A549 treated with ZK216348 at 1 μM for 4 hours (cell line): Measurements from ENCODE around the gene MYO5A. TPM values are rescaled to one million over a fixed set of nuclear protein-coding genes. Genes with fewer than 3 reads are reported as not detected.

Experiments used
- total RNA-seq: library from RNA; stranded (reverse); fragments of 200-300 nt; extraction: Qiagen RNA extraction; gene quantifications from 5 replicates; pipeline ENCODE4 v1.2.3, GENCODE V29; 2022; ENCODE audit warnings: low read depth

MYO5A gene
- total RNA-seq, result 21.7 to 31.6 TPM (median 30.4 TPM) in 5 replicates

DNA sequence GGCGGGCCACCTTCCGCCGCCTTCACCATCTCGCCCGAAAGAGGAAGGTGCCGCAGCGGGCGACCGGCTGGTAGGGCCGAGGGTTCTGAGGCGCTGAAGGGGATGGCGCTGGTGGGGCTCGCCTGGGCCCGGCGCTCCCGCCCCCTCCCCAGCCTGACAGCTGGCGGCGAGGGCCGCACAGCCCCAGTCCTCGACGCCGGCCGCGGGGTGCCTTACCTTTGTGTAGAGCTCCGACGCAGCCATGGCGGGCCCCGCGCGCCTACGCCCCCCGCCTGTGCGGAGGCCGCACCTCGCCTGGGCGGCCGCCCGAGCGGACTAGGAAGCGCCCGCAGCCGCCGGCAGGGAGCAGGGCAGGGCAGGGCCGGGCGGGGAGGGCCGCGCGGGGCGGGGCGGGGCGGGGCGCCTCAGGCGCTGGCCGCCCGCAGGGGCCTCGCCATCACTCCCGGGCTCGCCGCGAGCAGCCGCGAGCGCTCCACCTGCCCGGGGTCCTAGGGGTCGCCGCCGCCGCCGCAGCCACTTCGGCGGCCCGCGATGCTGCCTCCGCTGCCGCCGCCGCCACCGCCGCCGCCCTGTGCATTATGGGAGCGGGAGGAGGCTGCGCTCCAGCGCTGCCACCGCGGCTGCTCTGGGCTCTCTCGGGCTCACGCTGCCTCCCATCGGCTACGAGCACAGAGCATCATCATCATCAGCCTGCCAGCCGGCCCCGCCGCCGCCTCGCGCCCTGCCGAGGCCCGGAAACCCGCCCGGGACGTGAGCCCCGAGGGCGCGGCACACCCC is at the start of gene MYO5A:
TSS of gene MYO5A (minus strand) at position 317 of the 777 bp plus-strand sequence. CDS start at position 243, 74 bp downstream.

DNA sequence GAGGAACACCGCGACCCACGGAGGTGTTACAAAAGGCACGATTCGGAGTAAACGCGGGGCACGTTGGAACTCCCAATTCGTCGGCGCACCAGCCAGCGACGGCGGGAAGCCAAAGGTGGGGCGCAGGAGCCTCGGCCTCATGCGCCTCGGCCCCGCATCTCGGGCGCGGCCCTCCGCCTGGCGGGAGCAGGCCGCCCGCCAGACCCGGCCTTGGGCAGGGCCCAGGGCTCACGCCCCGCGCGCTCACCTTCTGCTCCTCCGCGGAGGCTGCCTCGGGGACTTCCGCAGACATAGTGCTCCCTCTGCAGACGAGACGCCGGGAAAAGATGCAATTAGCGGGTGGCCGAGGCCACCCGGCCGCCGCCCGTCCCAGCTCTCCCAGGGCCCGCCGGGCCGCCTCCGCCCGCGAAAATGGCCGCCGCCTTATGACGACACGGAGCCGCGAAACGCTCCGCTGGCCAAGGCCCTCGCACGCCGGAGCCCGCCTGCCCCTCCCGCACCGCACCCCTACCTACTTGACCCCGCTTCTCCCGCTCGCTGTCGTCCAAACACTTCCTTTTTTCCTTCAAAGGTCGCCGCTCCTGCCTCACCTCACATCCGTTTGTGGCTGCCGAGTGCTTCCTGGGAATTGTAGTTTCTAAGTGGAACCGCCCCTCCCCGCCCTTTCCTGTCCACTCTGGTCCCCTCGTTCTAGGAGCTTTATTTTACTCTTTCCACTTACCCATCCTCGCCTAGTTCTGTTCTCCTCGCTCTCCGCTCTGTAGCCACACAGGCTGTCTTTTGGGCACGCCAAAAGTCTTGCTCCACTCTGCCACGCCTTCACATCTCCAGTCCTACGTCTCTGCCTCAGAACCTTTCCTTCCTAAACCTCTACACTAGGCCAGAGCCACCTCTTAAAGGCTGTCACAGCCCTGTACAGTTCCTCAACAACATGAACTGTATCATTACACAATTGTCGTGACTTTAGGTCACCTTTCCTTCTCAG is 40.2 kb upstream of the MYO5A start, which contains the start of gene ARPP19:
TSS of gene ARPP19 (minus strand) at position 430 of the 985 bp plus-strand sequence. CDS start at position 292, 138 bp downstream.

DNA sequence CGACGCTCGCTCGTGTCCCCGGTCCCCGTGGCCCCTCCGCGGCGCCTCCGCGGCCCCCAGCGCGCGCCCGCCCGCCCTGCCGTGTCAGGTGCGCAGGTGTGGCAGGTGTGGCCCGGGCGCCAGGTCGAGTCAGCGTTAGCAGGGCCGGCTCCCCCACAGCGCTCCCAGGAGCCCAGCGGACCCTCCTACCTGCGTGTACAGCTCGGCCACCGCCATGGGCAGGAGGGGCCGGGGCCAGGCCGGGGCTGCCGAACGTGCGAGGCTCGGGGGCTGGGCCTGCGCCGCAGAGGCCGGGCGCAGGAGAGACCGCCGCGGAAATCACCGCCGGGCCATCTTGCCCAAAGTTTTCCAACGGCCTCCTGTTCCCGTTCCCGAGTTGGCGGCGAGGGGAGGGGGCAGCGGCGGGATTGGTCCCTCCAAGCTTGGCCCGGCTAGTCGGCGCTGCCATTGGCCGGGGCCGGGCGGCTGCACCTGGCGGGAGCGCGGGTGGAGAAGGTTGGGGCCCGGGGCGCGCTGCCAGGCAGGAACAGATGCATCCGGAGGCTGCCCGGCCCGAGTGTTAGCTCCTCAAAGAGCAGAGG is 233.2 kb downstream of the MYO5A start, which contains the start of gene MYO5C:
TSS of gene MYO5C (minus strand) at position 384 of the 581 bp plus-strand sequence. CDS start at position 216, 168 bp downstream.

Other genes with a start within 250 kb of the MYO5A start
- gene MYO5C, start 233.1 kb downstream of the MYO5A start, total RNA-seq, result 4.6 to 8.1 TPM (median 6.1 TPM) in 5 replicates
- gene ARPP19, start 40.1 kb upstream of the MYO5A start, total RNA-seq, result 68.5 to 137 TPM (median 115 TPM) in 5 replicates
- 7.4 to 12.4 TPM (median 9.8 TPM) in 5 replicates for gene ATOSA, start 150.5 kb upstream of the MYO5A start, total RNA-seq